Mononuclear cell (primary cell): ENCODE measurements around the gene CDK11B. TPM values are rescaled to one million over a fixed set of nuclear protein-coding genes. Genes with fewer than 3 reads are reported as not detected.
"Not testable (repeated sequence)": the region's sequence is repeated elsewhere in the genome, so short reads cannot be mapped to it uniquely, and the experiment has no call there.

ENCODE experiments used
- H3K27me3 ChIP-seq: 2 replicates; pipeline ENCODE4 v1.6.0; 2011; ENCODE audit warnings: low read length, control low read depth; ENCODE audit not compliant: insufficient read depth
- H3K4me1 ChIP-seq: 2 replicates; pipeline ENCODE4 v1.5.1; 2011; ENCODE audit warnings: mild to moderate bottlenecking, low read length, control low read depth; ENCODE audit not compliant: insufficient read depth
- H3K4me3 ChIP-seq: 2 replicates; pipeline ENCODE4 v1.5.1; 2011; ENCODE audit warnings: mild to moderate bottlenecking, low read length, moderate library complexity
- H3K9me3 ChIP-seq: 2 replicates; pipeline ENCODE4 v1.5.1; 2011; ENCODE audit warnings: low read depth, mild to moderate bottlenecking, control low read depth, low read length
- total RNA-seq: library from RNA; depleted of rRNA; stranded (reverse); fragments of >200 nt; gene quantifications from one replicate; pipeline ENCODE4 v1.2.3, GENCODE V29; 2012

The CDK11B gene
- total RNA-seq, 1 donor = 9.3 TPM

GRCh38 chr1:1597275-1597930 lies 61.4 kb downstream of the CDK11B start:
- no peaks in the 10 kb centered on the region for H3K27me3 ChIP-seq
- H3K4me3 ChIP-seq = no peak overlapping the region
- H3K9me3 ChIP-seq = no peaks in the 10 kb centered on the region
- peaks cover 22% of the 10 kb centered on the region for H3K4me1 ChIP-seq

- Histone ChIP-seq H3K9me3 (no peaks in the 10 kb centered on the region), H3K4me1 (peaks cover 15% of the 10 kb centered on the region), H3K27me3 (no peaks in the 10 kb centered on the region), H3K4me3 (no peak overlapping the region)
Observed at GRCh38 chr1:1596493-1597274, 62.1 kb downstream of the CDK11B start.

- H3K9me3 ChIP-seq, H3K4me3 ChIP-seq, H3K4me1 ChIP-seq, H3K27me3 ChIP-seq: not testable (repeated sequence)
Observed at GRCh38 chr1:1595341-1595740, 63.5 kb downstream of the CDK11B start.

GRCh38 chr1:1594602-1595260 lies 64.1 kb downstream of the CDK11B start:
- H3K4me1 ChIP-seq = peaks cover 7% of the 10 kb centered on the region
- H3K4me3 ChIP-seq = no peak overlapping the region
- no peaks in the 10 kb centered on the region for H3K27me3 ChIP-seq
- H3K9me3 ChIP-seq = no peaks in the 10 kb centered on the region

- Histone ChIP-seq H3K4me1 (peaks cover 2% of the 10 kb centered on the region), H3K27me3 (no peaks in the 10 kb centered on the region), H3K9me3 (no peaks in the 10 kb centered on the region), H3K4me3 (no peak overlapping the region)
Observed at GRCh38 chr1:1593834-1594601, 64.8 kb downstream of the CDK11B start.

- Histone ChIP-seq H3K27me3 (no peaks in the 10 kb centered on the region), H3K9me3 (no peaks in the 10 kb centered on the region), H3K4me3 (no peak overlapping the region), H3K4me1 (no peaks in the 10 kb centered on the region)
Observed at GRCh38 chr1:1591452-1591851, 67.4 kb downstream of the CDK11B start.

Other genes starting within 250 kb of the CDK11B start
- gene ANKRD65, start 237.7 kb downstream of the CDK11B start, total RNA-seq = not detected
- gene VWA1, start 223.3 kb downstream of the CDK11B start, total RNA-seq = 0.10 TPM
- 0.63 TPM for gene ATAD3C, start 209.3 kb downstream of the CDK11B start, total RNA-seq
- gene ATAD3B, start 187.2 kb downstream of the CDK11B start, total RNA-seq = 11.5 TPM
- gene ATAD3A, start 146.8 kb downstream of the CDK11B start, total RNA-seq = 4.9 TPM
- not detected for gene TMEM240, start 118.4 kb downstream of the CDK11B start, total RNA-seq
- 47.9 TPM for gene SSU72, start 84.1 kb downstream of the CDK11B start, total RNA-seq
- gene FNDC10, start 58.9 kb downstream of the CDK11B start, total RNA-seq = 1.2 TPM
- 23.1 TPM for gene MIB2, start 43.5 kb downstream of the CDK11B start, total RNA-seq
- 1.3 TPM for gene MMP23B, start 26.8 kb downstream of the CDK11B start, total RNA-seq
- gene SLC35E2B, start 33.8 kb upstream of the CDK11B start, total RNA-seq = 20.5 TPM
- gene CDK11A, start 65.4 kb upstream of the CDK11B start, total RNA-seq = 27.9 TPM
- 28.1 TPM for gene NADK, start 119.5 kb upstream of the CDK11B start, total RNA-seq
- 101 TPM for gene GNB1, start 232.1 kb upstream of the CDK11B start, total RNA-seq